Measurements from ENCODE around the gene TSPAN14.
A peak's percentile ranks its signal among the peaks of the same experiment; 100 is the strongest.
"Not testable (repeated sequence)": the region's sequence is repeated elsewhere in the genome, so short reads cannot be mapped to it uniquely, and the experiment has no call there.

TSPAN14 gene

GRCh38 chr10:80468806-80469421 lies 14.8 kb downstream of the TSPAN14 start:
- no peak for DNase-seq (ENCODE audit: low read depth)

GRCh38 chr10:80470266-80470665 lies 16.2 kb downstream of the TSPAN14 start:
- no peak for DNase-seq (ENCODE audit: low read depth)

GRCh38 chr10:80471001-80471400 lies 16.9 kb downstream of the TSPAN14 start:
- no peak for DNase-seq (ENCODE audit: low read depth)

GRCh38 chr10:80471715-80472233 lies 17.7 kb downstream of the TSPAN14 start:
- DNase-seq (ENCODE audit: low read depth) = peak; percentile 48

- DNase-seq (ENCODE audit: low read depth) = peak; percentile 52
Measured at GRCh38 chr10:80472234-80473095, 18.4 kb downstream of the TSPAN14 start.

GRCh38 chr10:80473096-80473657 lies 19.1 kb downstream of the TSPAN14 start:
- DNase-seq (ENCODE audit: low read depth) = no peak

GRCh38 chr10:80473692-80474596 lies 19.8 kb downstream of the TSPAN14 start:
- no peak for DNase-seq (ENCODE audit: low read depth)

GRCh38 chr10:80474597-80474910 lies 20.4 kb downstream of the TSPAN14 start:
- DNase-seq (ENCODE audit: low read depth) = no peak

GRCh38 chr10:80474941-80475340 lies 20.8 kb downstream of the TSPAN14 start:
- no peak for DNase-seq (ENCODE audit: low read depth)

- DNase-seq (ENCODE audit: low read depth) = not testable (repeated sequence)
Measured at GRCh38 chr10:80475641-80476040, 21.5 kb downstream of the TSPAN14 start.

- no peak for DNase-seq (ENCODE audit: low read depth)
Measured at GRCh38 chr10:80476685-80477084, 22.6 kb downstream of the TSPAN14 start.

- DNase-seq (ENCODE audit: low read depth) = no peak
Measured at GRCh38 chr10:80477813-80478212, 23.7 kb downstream of the TSPAN14 start.

- DNase-seq (ENCODE audit: low read depth) = not testable (repeated sequence)
Measured at GRCh38 chr10:80480373-80480772, 26.3 kb downstream of the TSPAN14 start.

- no peak for DNase-seq (ENCODE audit: low read depth)
Measured at GRCh38 chr10:80480852-80481251, 26.7 kb downstream of the TSPAN14 start.

- no peak for DNase-seq (ENCODE audit: low read depth)
Measured at GRCh38 chr10:80484243-80484642, 30.1 kb downstream of the TSPAN14 start.

GRCh38 chr10:80484676-80485075 lies 30.6 kb downstream of the TSPAN14 start:
- DNase-seq (ENCODE audit: low read depth) = no peak

GRCh38 chr10:80485076-80485945 lies 31.2 kb downstream of the TSPAN14 start:
- no peak for DNase-seq (ENCODE audit: low read depth)

- no peak for DNase-seq (ENCODE audit: low read depth)
Measured at GRCh38 chr10:80485946-80486764, 32.0 kb downstream of the TSPAN14 start.

GRCh38 chr10:80486785-80487420 lies 32.8 kb downstream of the TSPAN14 start:
- DNase-seq (ENCODE audit: low read depth) = no peak

- DNase-seq (ENCODE audit: low read depth) = no peak
Measured at GRCh38 chr10:80487421-80487785, 33.3 kb downstream of the TSPAN14 start.

All from activated T-cell treated with anti-CD3 and anti-CD28 coated beads for 24 hours (primary cell).